MM.1S (cell line): ENCODE results near the gene WWC2.

Experiments used
- DNase-seq: peaks from one replicate; pipeline ENCODE4 v3.0.0-alpha.2; 2015
- H2AFZ ChIP-seq: fragments of 300-600 bp; sonication (generic); 2 replicates; pipeline ENCODE4 v1.6.0; 2016; ENCODE audit warnings: antibody characterized with exemption, low read length
- H3F3A ChIP-seq: fragments of 300-600 bp; sonication (generic); 2 replicates; pipeline ENCODE4 v1.6.1; 2016; ENCODE audit warnings: mild to moderate bottlenecking, antibody characterized with exemption, low read length, moderate library complexity, mixed read lengths; ENCODE audit not compliant: insufficient read depth
- H3K27ac ChIP-seq: fragments of 300-600 bp; sonication (generic); 2 replicates; pipeline ENCODE4 v1.5.1; 2016; ENCODE audit warnings: mild to moderate bottlenecking, low read length
- H3K27me3 ChIP-seq: fragments of 300-600 bp; sonication (generic); replicated peaks from 2 replicates; pipeline ENCODE4 v1.6.0; 2016; ENCODE audit warnings: low read length; ENCODE audit not compliant: insufficient read depth
- H3K36me3 ChIP-seq: fragments of 300-600 bp; sonication (generic); replicated peaks from 2 replicates; pipeline ENCODE4 v1.6.1; 2016; ENCODE audit warnings: mild to moderate bottlenecking, low read length, mixed read lengths; ENCODE audit not compliant: insufficient read depth
- H3K4me1 ChIP-seq: fragments of 300-600 bp; sonication (generic); 2 replicates; pipeline ENCODE4 v1.6.1; 2016; ENCODE audit warnings: low read length, mixed read lengths
- H3K4me2 ChIP-seq: fragments of 300-600 bp; sonication (generic); 2 replicates; pipeline ENCODE4 v1.6.0; 2016; ENCODE audit warnings: low read depth, low read length
- H3K4me3 ChIP-seq: fragments of 300-600 bp; sonication (generic); 2 replicates; pipeline ENCODE4 v1.5.1; 2016; ENCODE audit warnings: low read length, mixed read lengths
- H3K79me2 ChIP-seq: fragments of 300-600 bp; sonication (generic); 2 replicates; pipeline ENCODE4 v1.6.1; 2016; ENCODE audit warnings: mixed run types, low read length, mixed read lengths
- H3K9ac ChIP-seq: fragments of 300-600 bp; sonication (generic); 2 replicates; pipeline ENCODE4 v1.6.1; 2016; ENCODE audit warnings: low read length, mixed read lengths
- H3K9me2 ChIP-seq: fragments of 300-600 bp; sonication (generic); replicated peaks from 2 replicates; pipeline ENCODE4 v1.6.1; 2016; ENCODE audit warnings: mild to moderate bottlenecking, low read length, mixed read lengths; ENCODE audit not compliant: insufficient read depth
- H3K9me3 ChIP-seq: fragments of 300-600 bp; sonication (generic); replicated peaks from 2 replicates; pipeline ENCODE4 v1.6.1; 2016; ENCODE audit warnings: mild to moderate bottlenecking, low read length, mixed read lengths; ENCODE audit not compliant: insufficient read depth
- H4K20me1 ChIP-seq: fragments of 300-600 bp; sonication (generic); 2 replicates; pipeline ENCODE4 v1.6.1; 2016; ENCODE audit warnings: mild to moderate bottlenecking, low read length, moderate library complexity, mixed read lengths; ENCODE audit not compliant: insufficient read depth
- EZH2 ChIP-seq: fragments of 300-600 bp; sonication (generic); optimal IDR thresholded peaks from 2 replicates; pipeline ENCODE3; 2017; ENCODE audit warnings: low read depth, mild to moderate bottlenecking, antibody characterized with exemption, low read length, mixed read lengths
- EZH2phosphoT487 ChIP-seq: fragments of 300-600 bp; sonication (generic); IDR thresholded peaks from 2 replicates; pipeline ENCODE4 v1.6.1; 2018; ENCODE audit warnings: antibody characterized with exemption, low read length
- TF ChIP-seq, protein P1 (sequence below): fragments of 300-600 bp; sonication (generic); IDR thresholded peaks from 2 replicates; pipeline ENCODE4 v1.5.1; 2016; ENCODE audit warnings: antibody characterized with exemption, low read length, mixed read lengths

WWC2 gene

DNA sequence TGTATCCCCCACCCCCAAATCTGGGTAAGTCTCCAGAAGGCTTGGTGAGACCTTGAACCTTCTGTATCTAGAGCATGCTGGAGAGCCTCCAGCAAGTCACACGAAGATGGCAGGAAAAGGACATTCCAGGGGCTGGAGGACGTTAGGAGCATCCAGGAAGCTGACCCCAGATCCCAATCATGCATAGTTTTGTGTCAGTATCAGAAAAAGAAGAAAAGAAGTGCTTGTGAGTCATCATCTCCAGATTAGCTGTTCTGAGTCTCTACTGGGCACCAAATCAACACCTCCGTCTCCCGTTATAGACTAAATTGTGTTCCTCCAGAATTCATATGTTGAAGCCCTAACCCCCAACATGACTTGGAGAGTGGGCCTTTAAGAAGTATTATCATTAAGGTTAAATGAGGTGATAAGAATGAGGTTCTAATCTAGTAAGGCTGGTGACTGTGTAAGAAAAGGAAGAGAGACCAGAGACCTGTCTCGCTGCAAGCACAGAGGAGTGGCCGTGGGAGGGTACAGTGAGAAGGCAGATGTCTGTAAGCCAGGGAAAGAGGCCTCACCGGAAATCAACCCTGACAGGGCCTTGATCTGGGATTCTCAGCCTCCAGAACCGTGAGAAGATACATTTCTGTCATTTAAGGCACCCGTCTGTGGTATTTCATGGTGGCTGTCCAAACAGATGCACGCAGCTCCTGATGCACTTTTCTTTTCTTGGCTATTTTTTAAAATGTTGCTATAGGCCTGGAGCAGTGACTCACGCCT lies 261.3 kb downstream of the WWC2 start:
- no peaks in the 10 kb centered on the region for H3K36me3 ChIP-seq
- no peaks in the 10 kb centered on the region for H3K27me3 ChIP-seq
- no peak overlapping the region for H3K4me3 ChIP-seq
- H3K9me2 ChIP-seq, result no peaks in the 10 kb centered on the region
- no peaks in the 10 kb centered on the region for H4K20me1 ChIP-seq
- H3K9ac ChIP-seq, result no peak overlapping the region
- H3F3A ChIP-seq, result no peaks in the 10 kb centered on the region
- TF ChIP-seq, protein P1, sequence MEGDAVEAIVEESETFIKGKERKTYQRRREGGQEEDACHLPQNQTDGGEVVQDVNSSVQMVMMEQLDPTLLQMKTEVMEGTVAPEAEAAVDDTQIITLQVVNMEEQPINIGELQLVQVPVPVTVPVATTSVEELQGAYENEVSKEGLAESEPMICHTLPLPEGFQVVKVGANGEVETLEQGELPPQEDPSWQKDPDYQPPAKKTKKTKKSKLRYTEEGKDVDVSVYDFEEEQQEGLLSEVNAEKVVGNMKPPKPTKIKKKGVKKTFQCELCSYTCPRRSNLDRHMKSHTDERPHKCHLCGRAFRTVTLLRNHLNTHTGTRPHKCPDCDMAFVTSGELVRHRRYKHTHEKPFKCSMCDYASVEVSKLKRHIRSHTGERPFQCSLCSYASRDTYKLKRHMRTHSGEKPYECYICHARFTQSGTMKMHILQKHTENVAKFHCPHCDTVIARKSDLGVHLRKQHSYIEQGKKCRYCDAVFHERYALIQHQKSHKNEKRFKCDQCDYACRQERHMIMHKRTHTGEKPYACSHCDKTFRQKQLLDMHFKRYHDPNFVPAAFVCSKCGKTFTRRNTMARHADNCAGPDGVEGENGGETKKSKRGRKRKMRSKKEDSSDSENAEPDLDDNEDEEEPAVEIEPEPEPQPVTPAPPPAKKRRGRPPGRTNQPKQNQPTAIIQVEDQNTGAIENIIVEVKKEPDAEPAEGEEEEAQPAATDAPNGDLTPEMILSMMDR, result no peak
- TF ChIP-seq EZH2phosphoT487 (no peak), EZH2 (no peak)
- no peaks in the 10 kb centered on the region for H3K9me3 ChIP-seq
- DNase-seq, result no peak
- no peaks in the 10 kb centered on the region for H3K79me2 ChIP-seq
- no peaks in the 10 kb centered on the region for H3K4me1 ChIP-seq
- H3K27ac ChIP-seq, result no peak overlapping the region
- H2AFZ ChIP-seq, result no peak overlapping the region
- H3K4me2 ChIP-seq, result no peak overlapping the region

DNA sequence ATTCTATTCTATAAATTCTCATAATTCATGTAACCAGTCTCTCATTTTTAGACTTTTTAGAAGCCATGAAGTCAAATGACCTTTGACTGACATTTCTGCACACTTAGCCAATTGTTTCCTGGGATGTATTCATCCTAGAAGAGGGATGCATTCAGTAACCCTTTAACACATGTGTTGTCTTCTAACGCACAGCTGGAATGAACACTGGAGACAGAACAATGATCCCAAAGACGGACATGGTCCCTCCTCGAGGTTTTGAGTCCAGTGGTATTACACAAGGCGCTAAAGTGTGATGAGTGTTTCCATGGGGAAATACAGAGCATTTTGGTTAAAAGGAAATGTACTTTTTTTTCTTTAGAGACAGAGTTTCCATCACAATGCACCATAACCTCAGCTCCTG lies 263.0 kb downstream of the WWC2 start:
- no peaks in the 10 kb centered on the region for H3K4me1 ChIP-seq
- H3K79me2 ChIP-seq, result no peaks in the 10 kb centered on the region
- no peak overlapping the region for H3K27ac ChIP-seq
- no peaks in the 10 kb centered on the region for H3K9me2 ChIP-seq
- no peak for DNase-seq
- no peak overlapping the region for H3K4me2 ChIP-seq
- no peak overlapping the region for H2AFZ ChIP-seq
- H3K9me3 ChIP-seq, result no peaks in the 10 kb centered on the region
- H3F3A ChIP-seq, result no peaks in the 10 kb centered on the region
- no peaks in the 10 kb centered on the region for H3K27me3 ChIP-seq
- H3K9ac ChIP-seq, result no peak overlapping the region
- H3K36me3 ChIP-seq, result no peaks in the 10 kb centered on the region
- H3K4me3 ChIP-seq, result no peak overlapping the region
- no peaks in the 10 kb centered on the region for H4K20me1 ChIP-seq
- TF ChIP-seq EZH2 (no peak), EZH2phosphoT487 (no peak)
- TF ChIP-seq, protein P1, result no peak

DNA sequence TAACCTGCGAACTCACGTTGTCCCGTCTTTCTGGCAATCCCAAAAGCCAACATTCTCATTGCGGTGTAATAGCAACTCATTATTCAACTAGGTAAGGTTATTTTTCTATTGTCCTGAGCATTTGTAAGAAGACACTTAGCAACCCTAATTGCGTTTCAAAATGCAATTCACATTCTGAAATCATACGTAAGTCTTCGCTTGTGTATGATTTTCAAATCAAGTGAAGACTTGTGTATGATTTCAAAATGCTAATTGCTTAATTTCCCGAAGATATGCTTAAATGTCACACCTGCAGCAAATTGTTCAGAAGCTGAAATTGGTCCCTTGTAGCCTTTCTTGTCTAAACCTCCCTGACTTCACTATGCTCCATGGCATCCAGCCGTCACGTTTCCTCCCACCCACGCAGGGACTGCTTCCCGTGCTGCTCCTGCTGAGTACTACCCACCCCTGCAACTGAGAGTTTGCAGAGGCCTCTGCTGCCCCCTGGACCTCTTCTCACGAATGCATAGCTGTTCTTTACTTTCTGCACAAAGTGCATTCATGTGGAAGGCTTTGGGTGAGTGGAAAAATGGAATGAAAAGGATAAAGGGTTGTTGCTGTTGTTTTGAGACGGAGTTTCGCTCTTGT lies 264.0 kb downstream of the WWC2 start:
- Histone ChIP-seq H3K4me2 (no peak overlapping the region), H3K4me3 (no peak overlapping the region), H3K4me1 (no peaks in the 10 kb centered on the region), H2AFZ (no peak overlapping the region), H3F3A (no peaks in the 10 kb centered on the region), H3K9me2 (no peaks in the 10 kb centered on the region), H3K27me3 (no peaks in the 10 kb centered on the region), H3K9ac (no peak overlapping the region), H3K9me3 (no peaks in the 10 kb centered on the region), H3K27ac (no peak overlapping the region), H3K36me3 (no peaks in the 10 kb centered on the region), H4K20me1 (no peaks in the 10 kb centered on the region), H3K79me2 (no peaks in the 10 kb centered on the region)
- TF ChIP-seq EZH2phosphoT487 (no peak), EZH2 (no peak)
- TF ChIP-seq, protein P1, result no peak
- no peak for DNase-seq
